SH-SY5Y (cell line): Measurements from ENCODE around the gene RCE1.

Experiments
- GATA2 ChIP-seq: IDR thresholded peaks from 2 replicates; pipeline ENCODE4 v1.6.1; 2011; ENCODE audit warnings: mild to moderate bottlenecking, low read depth, low read length
- GATA3 ChIP-seq: IDR thresholded peaks from 2 replicates; pipeline ENCODE4 v1.6.1; 2011; ENCODE audit warnings: low read depth, mild to moderate bottlenecking, low read length, moderate library complexity

DNA sequence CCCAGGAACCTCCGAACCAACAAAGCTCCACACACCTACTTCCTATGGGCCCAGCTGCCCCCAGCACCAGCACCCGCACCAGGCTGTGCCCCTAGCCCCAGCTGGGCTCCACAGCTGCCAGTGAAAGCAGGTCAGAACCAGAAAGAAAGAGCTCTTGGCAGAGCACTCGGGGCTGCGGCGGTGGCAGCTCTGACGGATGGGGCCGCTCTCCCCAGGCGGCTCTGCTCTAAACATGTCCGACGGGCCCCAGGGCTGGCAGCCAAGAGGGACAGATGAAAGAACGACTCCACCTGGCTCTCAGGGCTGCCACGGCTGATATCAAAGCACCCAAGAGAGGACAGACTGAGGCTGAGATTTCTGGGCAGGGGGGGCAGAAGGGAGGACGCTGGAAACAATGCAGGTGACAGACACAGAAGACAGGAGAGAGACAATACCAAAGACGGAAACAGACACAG is 39.3 kb downstream of the RCE1 start:
- no peak for TF ChIP-seq GATA2
- TF ChIP-seq GATA3, result no peak
